NAMALWA (cell line): ENCODE results near the gene SERPINA6.
"Not testable (repeated sequence)": the region's sequence is repeated elsewhere in the genome, so short reads cannot be mapped to it uniquely, and the experiment has no call there.

Experiments used
- DNase-seq: peaks from one replicate; pipeline ENCODE4 v3.0.0-alpha.2; 2015; ENCODE audit warnings: low spot score

The SERPINA6 gene

DNA sequence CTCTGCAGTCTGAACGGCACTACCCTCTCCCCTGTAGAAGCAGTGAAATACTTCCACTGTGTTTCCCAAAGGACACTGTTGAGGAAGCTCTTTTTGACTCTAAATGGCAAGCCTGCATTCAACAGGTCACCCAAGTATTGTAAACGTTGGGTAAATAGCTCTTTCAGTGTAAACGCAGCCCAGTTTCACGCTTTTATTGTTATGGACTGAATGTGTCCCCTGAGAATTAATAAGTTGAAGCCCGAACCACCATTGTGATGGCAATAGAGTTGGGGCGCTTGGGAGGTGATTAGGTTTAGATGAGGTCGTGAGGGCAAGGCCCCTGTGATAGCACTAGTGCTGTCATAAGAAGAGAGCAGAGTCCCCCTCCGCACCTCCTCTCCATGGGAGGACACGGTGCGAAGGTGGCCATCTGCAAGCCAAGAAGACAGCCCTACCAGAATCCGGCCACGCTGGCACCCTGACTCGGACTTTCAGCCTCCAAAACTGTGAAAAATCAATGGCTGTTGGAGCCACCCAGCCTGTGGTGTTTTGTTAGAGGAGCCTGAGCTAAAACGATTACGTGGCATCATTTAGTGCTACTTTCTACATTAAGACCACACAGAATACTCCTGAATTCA, 31.1 kb downstream of the SERPINA6 start:
- no peak for DNase-seq

DNA sequence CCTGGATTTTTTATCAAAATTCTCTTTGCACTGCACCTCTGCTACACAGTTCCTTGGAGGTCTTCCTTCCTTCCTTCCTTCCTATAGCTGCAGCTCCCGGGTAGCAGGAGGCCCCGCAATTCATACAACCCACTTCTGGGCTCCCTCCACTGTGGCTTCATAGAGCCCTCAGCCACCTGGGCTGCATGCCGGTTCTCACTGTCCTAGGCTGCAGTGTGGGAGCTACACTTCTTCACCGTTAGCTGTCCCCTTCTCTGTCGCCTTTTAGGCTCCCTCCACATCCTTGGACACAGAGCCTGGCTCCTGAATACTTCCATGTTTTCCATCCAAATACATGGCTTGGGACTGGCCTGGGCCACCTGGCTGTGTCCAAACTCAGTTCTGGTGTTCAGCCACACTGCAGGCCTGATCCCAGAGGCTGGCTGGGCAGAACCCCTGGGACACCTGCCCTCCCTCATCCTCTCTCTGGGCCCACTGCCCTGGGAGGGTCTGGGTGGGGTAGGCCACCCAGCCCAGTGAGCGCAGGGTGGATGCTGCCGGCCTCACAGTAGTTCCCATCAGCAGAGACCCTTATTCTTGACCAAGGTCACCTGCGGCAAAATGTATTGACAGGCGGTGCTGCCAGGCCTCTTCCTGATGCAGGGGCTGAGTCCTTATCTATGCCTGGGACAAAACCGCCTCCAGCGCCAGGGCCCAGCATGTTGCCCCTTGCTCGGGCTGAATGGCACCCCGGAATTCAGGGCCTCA, 31.8 kb downstream of the SERPINA6 start:
- no peak for DNase-seq

- no peak for DNase-seq
Measured at GRCh38 chr14:94290197-94290596, 32.9 kb downstream of the SERPINA6 start.

DNA sequence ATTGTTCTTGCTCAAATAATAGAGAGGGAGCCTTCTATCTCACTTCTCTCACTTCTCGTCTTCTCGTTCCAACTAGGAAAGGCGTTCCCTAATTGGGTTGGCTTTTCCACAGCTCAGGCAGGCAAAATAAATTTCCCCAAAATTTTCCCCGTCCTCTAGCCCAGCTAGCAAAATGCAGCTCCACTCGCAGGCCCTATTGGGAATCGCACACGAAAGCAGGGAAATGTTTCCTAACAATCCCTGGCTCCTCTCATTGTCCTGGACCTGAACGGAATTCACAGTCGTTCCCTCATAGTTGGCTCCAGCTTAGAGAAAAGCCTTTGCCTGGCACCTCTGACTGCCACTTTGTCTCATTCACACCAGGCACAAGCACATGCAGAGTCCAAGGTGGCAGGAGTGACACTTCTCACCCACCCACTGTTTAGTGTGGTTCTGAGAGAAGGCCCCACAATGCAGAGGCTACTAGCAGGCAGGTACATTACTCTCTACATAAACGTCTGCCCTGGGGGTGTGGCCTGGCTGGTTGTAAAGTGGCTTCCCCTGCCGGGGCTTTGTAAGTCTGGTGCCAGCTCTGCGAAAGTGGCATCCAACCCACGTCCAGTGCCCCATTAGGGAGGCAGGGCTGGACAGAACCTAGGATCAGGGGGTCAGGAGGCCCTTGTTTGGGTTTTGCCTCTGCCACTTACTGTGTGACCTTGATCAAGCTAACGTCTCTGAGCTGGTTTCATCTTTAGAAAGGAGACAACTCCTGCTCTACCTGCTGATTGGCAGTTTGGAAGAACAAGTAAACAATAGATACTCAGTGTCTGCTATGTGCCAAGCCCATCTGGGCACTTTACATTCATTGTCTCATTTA, 34.3 kb downstream of the SERPINA6 start:
- no peak for DNase-seq

DNA sequence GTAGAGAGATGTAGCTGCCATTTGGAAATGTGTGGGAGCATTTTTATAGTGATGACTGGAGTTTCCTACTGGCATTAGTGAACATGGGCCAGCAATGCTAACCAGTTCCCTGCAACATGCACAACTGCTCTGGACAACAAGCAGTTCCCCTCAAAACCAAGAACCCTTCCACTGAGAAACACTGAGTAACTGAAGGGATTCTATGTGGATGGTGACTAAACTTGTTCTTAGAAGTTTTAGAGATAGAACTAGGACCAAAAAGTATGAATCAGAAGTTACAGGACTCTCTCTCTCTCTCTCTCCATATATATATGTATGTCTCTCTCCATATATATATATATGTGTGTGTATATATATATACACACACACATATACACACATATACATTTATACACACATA, 38.0 kb downstream of the SERPINA6 start:
- no peak for DNase-seq

- DNase-seq = no peak
Measured at GRCh38 chr14:94284221-94284620, 38.9 kb downstream of the SERPINA6 start.

GRCh38 chr14:94282991-94283723, 40.0 kb downstream of the SERPINA6 start:
- DNase-seq = no peak

DNA sequence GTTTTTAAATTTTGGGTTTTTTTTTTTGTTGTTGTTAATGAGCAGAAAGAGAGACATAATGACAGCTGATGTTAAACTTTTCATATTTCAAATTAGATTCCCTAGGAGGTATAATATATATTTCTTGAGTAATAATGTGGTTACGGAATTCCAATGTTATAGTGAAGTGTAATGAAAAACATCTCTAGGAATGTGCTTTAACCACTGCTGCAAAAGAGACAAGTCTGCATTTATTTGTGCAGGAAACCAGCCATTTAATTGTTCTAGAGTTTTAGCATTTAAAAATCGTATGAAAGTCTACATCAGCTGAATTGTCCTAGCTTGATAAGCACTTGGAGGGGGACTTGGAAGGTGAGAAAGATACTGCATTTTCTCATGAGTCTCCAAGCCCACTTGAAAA, 44.4 kb downstream of the SERPINA6 start:
- no peak for DNase-seq

DNA sequence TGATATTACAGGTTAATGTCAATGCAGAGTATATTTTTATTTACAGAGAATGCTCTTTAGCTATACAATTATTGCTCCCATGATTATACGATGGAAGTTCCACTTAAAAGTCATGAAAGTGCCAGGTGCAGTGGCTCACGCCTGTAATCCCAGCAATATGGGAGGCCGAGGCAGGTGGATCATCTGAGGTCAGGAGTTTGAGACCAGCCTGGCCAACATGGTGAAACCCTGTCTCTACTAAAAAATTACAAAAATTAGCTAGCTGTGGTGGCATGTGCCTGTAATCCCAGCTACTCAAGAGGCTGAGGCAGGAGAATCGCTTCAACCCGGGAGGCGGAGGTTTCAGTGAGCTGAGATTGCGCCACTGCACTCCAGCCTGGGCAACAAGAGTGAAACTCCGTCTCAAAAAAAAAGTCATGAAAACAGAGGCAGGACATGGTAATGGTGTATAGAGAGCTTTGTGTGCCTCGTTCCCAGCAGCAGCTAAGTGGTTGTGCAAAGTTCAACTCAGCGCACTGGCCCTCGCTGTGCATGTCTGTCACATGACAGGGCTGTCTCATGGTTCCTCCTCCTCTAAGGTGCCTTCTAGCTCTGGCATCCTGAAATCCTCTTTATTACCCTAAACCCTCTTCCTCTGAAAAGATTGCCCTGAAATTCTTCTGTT, 46.1 kb downstream of the SERPINA6 start:
- DNase-seq = not testable (repeated sequence)

GRCh38 chr14:94269156-94269555, 54.0 kb downstream of the SERPINA6 start:
- no peak for DNase-seq

GRCh38 chr14:94268582-94268981, 54.6 kb downstream of the SERPINA6 start:
- DNase-seq = peak; percentile 1

- DNase-seq = no peak
Measured at GRCh38 chr14:94267352-94267751, 55.8 kb downstream of the SERPINA6 start.

DNA sequence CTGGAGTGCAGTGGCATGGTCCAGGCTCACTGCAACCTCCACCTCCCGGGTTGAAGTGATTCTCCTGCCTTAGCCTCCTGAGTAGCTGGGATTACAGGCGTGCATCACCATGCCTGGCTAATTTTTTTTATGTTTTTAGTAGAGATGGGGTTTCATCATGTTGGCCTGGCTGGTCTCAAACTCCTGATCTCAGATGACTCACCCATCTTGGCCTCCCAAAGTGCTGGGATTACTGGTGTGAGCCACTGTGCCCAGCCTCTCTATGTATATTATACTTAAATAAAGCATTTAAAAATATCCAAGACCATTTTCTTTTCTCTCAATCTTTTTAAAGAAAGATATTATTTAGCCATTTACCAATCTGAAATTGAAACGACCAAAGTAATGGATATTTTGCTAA, 58.9 kb downstream of the SERPINA6 start:
- not testable (repeated sequence) for DNase-seq
